Adrenal gland (tissue), 12 donors: Measurements from ENCODE around the gene MGAT4A. TPM values are rescaled to one million over a fixed set of nuclear protein-coding genes. Genes with fewer than 3 reads are reported as not detected.

Experiments
- DNase-seq, 7 donors: peaks; one replicate each; pipeline ENCODE4 v3.0.0-alpha.2; 2019 to 2020
- H3K27ac ChIP-seq, 5 donors: fragments of 200-600 bp; sonication (generic) in 4 of 5; 1 replicate in 3 of 5; 2 replicates in 2 of 5; pipeline versions ENCODE4 v1.5.1 to v1.8.0; 2016 to 2020; ENCODE audit warnings: mild to moderate bottlenecking in 1 of 5
- H3K27me3 ChIP-seq: fragments of 200-600 bp; 2 replicates; pipeline ENCODE4 v1.8.0; 2021
- H3K36me3 ChIP-seq, 2 donors: fragments of 200-600 bp; replicated peaks in 1 of 2; 1 replicate in 1 of 2; 2 replicates in 1 of 2; pipeline versions ENCODE4 v1.5.1 to v1.8.0; 2018 to 2022
- H3K4me1 ChIP-seq, 2 donors: fragments of 200-600 bp; replicated peaks in 1 of 2; 1 replicate in 1 of 2; 2 replicates in 1 of 2; pipeline versions ENCODE4 v1.5.1 to v1.8.0; 2018 to 2021
- H3K4me3 ChIP-seq, 4 donors: fragments of 200-600 bp; sonication (generic) in 3 of 4; one replicate each; pipeline ENCODE4 v1.5.1; 2016 to 2018
- H3K9me3 ChIP-seq, 3 donors: fragments of 200-600 bp; sonication (generic) in 1 of 3; replicated peaks in 1 of 3; 1 replicate in 2 of 3; 2 replicates in 1 of 3; pipeline versions ENCODE4 v1.5.1 to v1.8.0; 2016 to 2021
- CTCF ChIP-seq, 6 experiments: fragments of 450-650 bp in 4 of 6; fragments of 200-600 bp in 2 of 6; sonication (generic) in 1 of 6; IDR thresholded peaks; 1 replicate in 5 of 6; 2 replicates in 1 of 6; pipeline versions ENCODE4 v1.5.1 to v1.8.0; 2016 to 2021; ENCODE audit warnings: antibody characterized with exemption in 6 of 6, mild to moderate bottlenecking in 2 of 6, moderate library complexity in 1 of 6
- POLR2A ChIP-seq, 2 donors: fragments of 450-650 bp; IDR thresholded peaks; one replicate each; pipeline ENCODE4 v1.6.1; 2017; ENCODE audit warnings: antibody characterized with exemption in 2 of 2, mild to moderate bottlenecking in 2 of 2, moderate library complexity in 1 of 2
- WGBS, 4 donors: extraction: QIAGEN DNeasy Blood & Tissue Kit in 2 of 4; methylation state at CpG; one replicate each; pipeline versions ENCODE4 v1.1.5 to v1.1.7; 2013 to 2017; 5-methylcytosine and 5-hydroxymethylcytosine counted together
- intact Hi-C, 2 donors: fragments of 100-400 bp; cut with DNase I; formaldehyde crosslinking; loops; one replicate each; pipeline versions ENCODE4 v1.14.1 to v1.15.0; 2022 to 2023
- polyA plus RNA-seq, 3 donors: library from polyadenylated mRNA; stranded (reverse); fragments of 200-250 nt in 2 of 3; fragments of 350-450 nt in 1 of 3; fragmentation: Illumina TruSeq in 1 of 3; extraction: RNeasy Lipid Tissue Mini Kit (QIAGEN cat#74804) in 1 of 3; gene quantifications; one replicate each; pipeline ENCODE4 v1.2.3, GENCODE V29; 2013 to 2014
- total RNA-seq, 9 donors: library from RNA; depleted of rRNA in 4 of 9; stranded (reverse); fragments of >200 nt in 4 of 9; fragments of 120-200 nt in 1 of 9; fragmentation: NEBNext Ultra II Directional in 1 of 9; extraction: Animal tissue kit (Norgen Biotek cat#: 25700) in 1 of 9; gene quantifications; one replicate each; pipeline versions ENCODE4 v1.1.0 to v1.2.4, GENCODE V29; 2013 to 2023
- donor health status: healthy with polysubstance abuse.
- donor health status: Bipolar disorder and iron deficiency.
- donor health status: DM: yes; HTN: yes; CAD: no.
- donor health status: DM: no; HTN: no; CAD: no.
- donor health status: DM: no; HTN: no; CAD: no.
- donor health status: DM: yes; HTN: yes; CAD: no.

The MGAT4A gene
- total and polyA plus RNA-seq, 12 donors = 5.2 to 34.4 (median 18.7) TPM

- no peaks in the 10 kb centered on the region for H3K27me3 ChIP-seq
- no peak overlapping the region for H3K4me3 ChIP-seq
- WGBS, 4 donors = 76 to 89% (median 86%) methylated on average over 6 of the region's 6 CpGs
- H3K9me3 ChIP-seq = peaks cover 0 to 3% (median 0%) of the 10 kb centered on the region in 3 donors
- no peak overlapping the region for H3K27ac ChIP-seq
- H3K36me3 ChIP-seq = no peaks in the 10 kb centered on the region
- H3K4me1 ChIP-seq = peaks cover 0 to 3% of the 10 kb centered on the region in 2 donors
- intact Hi-C loops = no loop called here
- no peak for DNase-seq
- no peak for TF ChIP-seq POLR2A (IDR thresholded peaks at IDR 0.05)
- no peak for TF ChIP-seq CTCF (IDR thresholded peaks at IDR 0.05)
These were observed 13.3 kb downstream of the MGAT4A start for GRCh38 chr2:98717621-98718020.

GRCh38 chr2:98716786-98717185 is 14.1 kb downstream of the MGAT4A start:
- DNase-seq = no peak
- Histone ChIP-seq H3K27ac (no peak overlapping the region), H3K36me3 (no peaks in the 10 kb centered on the region), H3K4me3 (no peak overlapping the region), H3K4me1 (peaks cover 0 to 3% of the 10 kb centered on the region in 2 donors), H3K27me3 (no peaks in the 10 kb centered on the region), H3K9me3 (peaks cover 0 to 3% (median 0%) of the 10 kb centered on the region in 3 donors)
- intact Hi-C loops = no loop called here
- WGBS, 4 donors = 92 to 98% (median 97%) methylated on average over 5 of the region's 5 CpGs
- no peak for TF ChIP-seq CTCF (IDR thresholded peaks at IDR 0.05)
- no peak for TF ChIP-seq POLR2A (IDR thresholded peaks at IDR 0.05)

- no peak for TF ChIP-seq POLR2A (IDR thresholded peaks at IDR 0.05)
- TF ChIP-seq CTCF (IDR thresholded peaks at IDR 0.05) = no peak
- Histone ChIP-seq H3K4me3 (no peak overlapping the region), H3K27me3 (no peaks in the 10 kb centered on the region), H3K27ac (no peak overlapping the region), H3K4me1 (peaks cover 0 to 3% of the 10 kb centered on the region in 2 donors), H3K36me3 (no peaks in the 10 kb centered on the region), H3K9me3 (peaks cover 0 to under 1% (median 0%) of the 10 kb centered on the region in 3 donors)
- DNase-seq = no peak
- 90 to 96% (median 95%) methylated on average over 7 to 9 of the region's 9 CpGs for WGBS, 4 donors
- intact Hi-C loops = no loop called here
These were observed 15.0 kb downstream of the MGAT4A start for GRCh38 chr2:98715812-98716451.

- Histone ChIP-seq H3K27me3 (no peaks in the 10 kb centered on the region), H3K4me3 (no peak overlapping the region), H3K4me1 (peaks cover 0 to 14% of the 10 kb centered on the region in 2 donors), H3K36me3 (no peaks in the 10 kb centered on the region), H3K9me3 (no peaks in the 10 kb centered on the region), H3K27ac (no peak overlapping the region)
- no peak for DNase-seq
- no peak for TF ChIP-seq CTCF (IDR thresholded peaks at IDR 0.05)
- TF ChIP-seq POLR2A (IDR thresholded peaks at IDR 0.05) = no peak
- intact Hi-C loops = no loop called here
- WGBS, 4 donors = 75 to 82% (median 80%) methylated on average over 4 of the region's 4 CpGs
These were observed 17.5 kb downstream of the MGAT4A start for GRCh38 chr2:98713332-98714015.
